Measurements from ENCODE around the gene ATOX1. TPM values are rescaled to one million over a fixed set of nuclear protein-coding genes. Genes with fewer than 3 reads are reported as not detected.
A peak's percentile ranks its signal among the peaks of the same experiment; 100 is the strongest.

Gene ATOX1
- total and polyA plus RNA-seq, 9 donors = 23.0 to 86.6 (median 52.9) TPM

DNA sequence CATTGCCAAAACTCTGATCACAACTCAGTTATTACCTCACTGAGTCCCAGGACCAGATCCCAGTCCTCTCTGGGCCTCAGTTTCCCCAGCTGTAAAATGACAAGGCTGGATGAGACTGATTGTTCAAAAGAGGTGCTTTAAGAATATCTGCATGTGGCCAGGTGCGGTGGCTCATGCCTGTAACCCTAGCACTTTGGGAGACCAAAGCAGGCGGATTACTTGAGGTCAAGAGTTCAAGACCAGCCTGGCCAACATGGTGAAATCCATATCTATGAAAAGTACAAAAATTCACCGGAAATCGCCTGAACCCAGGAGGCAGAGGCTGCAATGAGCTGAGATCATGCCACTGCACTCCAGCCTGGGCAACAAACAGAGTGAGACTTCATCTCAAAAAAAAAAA is 8.3 kb downstream of the ATOX1 start:
- H3K9me3 ChIP-seq = no peaks in the 10 kb centered on the region
- H3K27ac ChIP-seq = no peak overlapping the region
- no peak overlapping the region for H3K4me3 ChIP-seq
- intact Hi-C loops (cut with DNase I) = no loop called here
- no peak for DNase-seq
- no peaks in the 10 kb centered on the region for H3K36me3 ChIP-seq
- no peaks in the 10 kb centered on the region for H3K27me3 ChIP-seq
- TF ChIP-seq EP300 (IDR thresholded peaks at IDR 0.05) (no peak), POLR2A (IDR thresholded peaks at IDR 0.05) (no peak)
- TF ChIP-seq, protein P1, sequence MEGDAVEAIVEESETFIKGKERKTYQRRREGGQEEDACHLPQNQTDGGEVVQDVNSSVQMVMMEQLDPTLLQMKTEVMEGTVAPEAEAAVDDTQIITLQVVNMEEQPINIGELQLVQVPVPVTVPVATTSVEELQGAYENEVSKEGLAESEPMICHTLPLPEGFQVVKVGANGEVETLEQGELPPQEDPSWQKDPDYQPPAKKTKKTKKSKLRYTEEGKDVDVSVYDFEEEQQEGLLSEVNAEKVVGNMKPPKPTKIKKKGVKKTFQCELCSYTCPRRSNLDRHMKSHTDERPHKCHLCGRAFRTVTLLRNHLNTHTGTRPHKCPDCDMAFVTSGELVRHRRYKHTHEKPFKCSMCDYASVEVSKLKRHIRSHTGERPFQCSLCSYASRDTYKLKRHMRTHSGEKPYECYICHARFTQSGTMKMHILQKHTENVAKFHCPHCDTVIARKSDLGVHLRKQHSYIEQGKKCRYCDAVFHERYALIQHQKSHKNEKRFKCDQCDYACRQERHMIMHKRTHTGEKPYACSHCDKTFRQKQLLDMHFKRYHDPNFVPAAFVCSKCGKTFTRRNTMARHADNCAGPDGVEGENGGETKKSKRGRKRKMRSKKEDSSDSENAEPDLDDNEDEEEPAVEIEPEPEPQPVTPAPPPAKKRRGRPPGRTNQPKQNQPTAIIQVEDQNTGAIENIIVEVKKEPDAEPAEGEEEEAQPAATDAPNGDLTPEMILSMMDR (IDR thresholded peaks at IDR 0.05) = no peak
- no peaks in the 10 kb centered on the region for H3K4me1 ChIP-seq (ENCODE audit: insufficient read depth)
- 87 to 89% (median 87%) methylated on average over 4 of the region's 4 CpGs for WGBS, 3 donors

- 75 to 85% (median 83%) methylated on average over 7 of the region's 7 CpGs for WGBS, 3 donors
- Histone ChIP-seq H3K27me3 (no peaks in the 10 kb centered on the region), H3K4me3 (no peak overlapping the region), H3K27ac (no peak overlapping the region), H3K36me3 (no peaks in the 10 kb centered on the region), H3K4me1 (ENCODE audit: insufficient read depth) (peaks cover 3% of the 10 kb centered on the region), H3K9me3 (no peaks in the 10 kb centered on the region)
- no peak for DNase-seq
- no peak for TF ChIP-seq POLR2A (IDR thresholded peaks at IDR 0.05)
- no peak for TF ChIP-seq EP300 (IDR thresholded peaks at IDR 0.05)
- TF ChIP-seq, protein P1 (IDR thresholded peaks at IDR 0.05) = no peak
- intact Hi-C loops (cut with DNase I) = loop anchor here in 2 of 4 donors (10.0 kb wide), 2 partner anchors 290 to 300 kb away; partner anchors contain the start of gene SLC36A1 (in 1 of the 2)
Observed at GRCh38 chr5:151745071-151745705, 13.2 kb downstream of the ATOX1 start.

GRCh38 chr5:151743530-151743929 is 14.9 kb downstream of the ATOX1 start:
- DNase-seq = no peak
- 80 to 91% (median 82%) methylated on average over 1 of the region's 1 CpG for WGBS, 3 donors
- H3K27ac ChIP-seq = no peak overlapping the region
- H3K36me3 ChIP-seq = no peaks in the 10 kb centered on the region
- H3K4me3 ChIP-seq = no peak overlapping the region
- no peaks in the 10 kb centered on the region for H3K9me3 ChIP-seq
- H3K27me3 ChIP-seq = no peaks in the 10 kb centered on the region
- intact Hi-C loops (cut with DNase I) = loop anchor here (5.0 to 10.0 kb wide), 3 partner anchors 289 to 299 kb away; partner anchors contain the start of gene SLC36A1 (in 3 of the 4)
- peaks cover 10% of the 10 kb centered on the region for H3K4me1 ChIP-seq (ENCODE audit: insufficient read depth)
- no peak for TF ChIP-seq EP300 (IDR thresholded peaks at IDR 0.05)
- no peak for TF ChIP-seq POLR2A (IDR thresholded peaks at IDR 0.05)
- TF ChIP-seq, protein P1 (IDR thresholded peaks at IDR 0.05) = no peak

- peak; percentile 56 to 72 (median 67) for DNase-seq
- Histone ChIP-seq H3K27ac (no peak overlapping the region), H3K36me3 (no peaks in the 10 kb centered on the region), H3K4me1 (ENCODE audit: insufficient read depth) (peaks cover 14% of the 10 kb centered on the region), H3K27me3 (no peaks in the 10 kb centered on the region), H3K4me3 (no peak overlapping the region), H3K9me3 (no peaks in the 10 kb centered on the region)
- intact Hi-C loops (cut with DNase I) = loop anchor here (5.0 to 10.0 kb wide), 3 partner anchors 288 to 298 kb away; partner anchors contain the start of gene SLC36A1 (in 3 of the 4)
- 40 to 44% (median 42%) methylated on average over 7 of the region's 7 CpGs for WGBS, 3 donors
- TF ChIP-seq, protein P1 (IDR thresholded peaks at IDR 0.05) = peak; percentile 38 to 69 (median 68)
- TF ChIP-seq POLR2A (IDR thresholded peaks at IDR 0.05) = no peak
- TF ChIP-seq EP300 (IDR thresholded peaks at IDR 0.05) = no peak
Observed at GRCh38 chr5:151742870-151743294, 15.5 kb downstream of the ATOX1 start.
